SK-N-SH (cell line): ENCODE measurements around the gene ZNF513. TPM values are rescaled to one million over a fixed set of nuclear protein-coding genes. Genes with fewer than 3 reads are reported as not detected.

Experiments used
- CTCF ChIA-PET: fragments of 300-600, 350-600 bp; formaldehyde crosslinking; extraction: SDS; loops from one replicate; lab custom pipeline; 2021; lab: Yijun Ruan, JAX
- POLR2A ChIA-PET: fragments of 350-600 bp; sonication (Branson Sonifier 250); formaldehyde crosslinking; extraction: SDS; loops from one replicate; lab custom pipeline; 2020; ENCODE audit warnings: antibody characterized with exemption, inconsistent platforms; lab: Yijun Ruan, JAX
- DNase-seq: peaks from one replicate; pipeline ENCODE4 v3.0.0; 2012
- H2AFZ ChIP-seq: fragments of 200-600 bp; sonication (generic); 2 replicates; pipeline ENCODE4 v1.8.1; 2016; ENCODE audit warnings: antibody characterized with exemption, mild to moderate bottlenecking, low read depth
- H3F3A ChIP-seq: fragments of 200-600 bp; sonication (generic); replicated peaks from 2 replicates; pipeline ENCODE3; 2016; ENCODE audit warnings: antibody characterized with exemption, mild to moderate bottlenecking; ENCODE audit not compliant: insufficient read depth
- H3K27ac ChIP-seq, 2 experiments: fragments of 200-500 bp in 1 of 2; fragments of 200-600 bp in 1 of 2; sonication (Bioruptor generic) in 1 of 2; sonication (generic), shearing (Covaris generic) in 1 of 2; 2 replicates each; pipeline versions ENCODE4 v1.5.1 to v1.6.1; 2014 to 2016; ENCODE audit warnings: low read depth in 2 of 2, inconsistent platforms in 1 of 2, low read length in 1 of 2, mild to moderate bottlenecking in 1 of 2, mixed read lengths in 1 of 2
- H3K27me3 ChIP-seq: fragments of 200-600 bp; sonication (generic), shearing (Covaris generic); 2 replicates; pipeline ENCODE4 v1.6.1; 2016; ENCODE audit warnings: mixed run types; ENCODE audit not compliant: insufficient read depth
- H3K36me3 ChIP-seq, 2 experiments: fragments of 200-500 bp in 1 of 2; fragments of 200-600 bp in 1 of 2; sonication (Bioruptor generic) in 1 of 2; sonication (generic) in 1 of 2; replicated peaks in 1 of 2; 2 replicates each; pipeline versions ENCODE3 to v1.5.1; 2014 to 2016; ENCODE audit warnings: low read length in 1 of 2, mild to moderate bottlenecking in 1 of 2; ENCODE audit not compliant: insufficient read depth in 2 of 2, control insufficient read depth in 1 of 2
- H3K4me1 ChIP-seq, 2 experiments: fragments of 200-500 bp in 1 of 2; fragments of 200-600 bp in 1 of 2; sonication (Bioruptor generic) in 1 of 2; sonication (generic), shearing (Covaris generic) in 1 of 2; 2 replicates each; pipeline versions ENCODE4 v1.5.1 to v1.6.1; 2014 to 2016; ENCODE audit warnings: low read depth in 1 of 2, low read length in 1 of 2, mixed run types in 1 of 2; ENCODE audit not compliant: insufficient read depth in 2 of 2, control insufficient read depth in 1 of 2
- H3K4me2 ChIP-seq: fragments of 200-600 bp; sonication (generic), shearing (Covaris generic); 2 replicates; pipeline ENCODE4 v1.6.1; 2017; ENCODE audit warnings: mixed run types
- H3K4me3 ChIP-seq, 2 experiments: fragments of 200-500 bp in 1 of 2; fragments of 200-600 bp in 1 of 2; sonication (Bioruptor generic) in 1 of 2; sonication (generic), shearing (Covaris generic) in 1 of 2; 2 replicates each; pipeline versions ENCODE4 v1.5.1 to v1.8.1; 2014 to 2016; ENCODE audit warnings: low read depth in 2 of 2, inconsistent platforms in 1 of 2, low read length in 1 of 2, mild to moderate bottlenecking in 1 of 2, mixed read lengths in 1 of 2, moderate library complexity in 1 of 2
- H3K79me2 ChIP-seq: fragments of 200-600 bp; sonication (generic); 2 replicates; pipeline ENCODE4 v1.8.1; 2017; ENCODE audit warnings: mild to moderate bottlenecking; ENCODE audit not compliant: insufficient read depth
- H3K9ac ChIP-seq: fragments of 200-600 bp; sonication (generic); 2 replicates; pipeline ENCODE4 v1.6.1; 2017; ENCODE audit warnings: mixed run types
- H3K9me2 ChIP-seq: fragments of 200-600 bp; sonication (generic); 2 replicates; pipeline ENCODE4 v1.6.1; 2017; ENCODE audit warnings: mixed run types
- H3K9me3 ChIP-seq: fragments of 200-600 bp; sonication (generic); 2 replicates; pipeline ENCODE4 v1.6.1; 2017; ENCODE audit warnings: mixed run types, mild to moderate bottlenecking, moderate library complexity
- H4K20me1 ChIP-seq: fragments of 200-600 bp; sonication (generic); 2 replicates; pipeline ENCODE4 v1.6.1; 2017; ENCODE audit warnings: mild to moderate bottlenecking, mixed run types; ENCODE audit not compliant: insufficient read depth
- CTCF ChIP-seq: fragments of 200-600 bp; sonication (generic); IDR thresholded peaks from 2 replicates; pipeline ENCODE4 v1.6.1; 2017; ENCODE audit warnings: antibody characterized with exemption, mild to moderate bottlenecking, moderate library complexity
- ELF1 ChIP-seq: IDR thresholded peaks from 2 replicates; pipeline ENCODE4 v1.4.0; 2012
- EP300 ChIP-seq, 2 experiments: IDR thresholded peaks; 2 replicates each; pipeline versions ENCODE4 v1.4.0 to v1.6.1; 2012; ENCODE audit warnings: borderline replicate concordance in 1 of 2, low read depth in 1 of 2, low read length in 1 of 2
- FOXJ3 ChIP-seq: sonication (generic); formaldehyde crosslinking; IDR thresholded peaks from 2 replicates; pipeline ENCODE4 v1.5.1; 2020; ENCODE audit warnings: mild to moderate bottlenecking, missing genetic modification reagents
- GATA2 ChIP-seq: sonication (generic); formaldehyde crosslinking; IDR thresholded peaks from 2 replicates; pipeline ENCODE4 v1.5.0; 2020; ENCODE audit warnings: mild to moderate bottlenecking, missing genetic modification reagents
- MAX ChIP-seq: IDR thresholded peaks from 2 replicates; pipeline ENCODE4 v1.4.0; 2012; ENCODE audit warnings: low read depth
- NFIC ChIP-seq: IDR thresholded peaks from 2 replicates; pipeline ENCODE4 v1.4.0; 2012; ENCODE audit warnings: borderline replicate concordance
- NRF1 ChIP-seq: IDR thresholded peaks from 2 replicates; pipeline ENCODE4 v1.6.1; 2012; ENCODE audit warnings: low read depth, mild to moderate bottlenecking, low read length
- PBX3 ChIP-seq: IDR thresholded peaks from 2 replicates; pipeline ENCODE4; 2012
- RAD21 ChIP-seq: IDR thresholded peaks from 2 replicates; pipeline ENCODE4 v1.6.1; 2012; ENCODE audit warnings: mild to moderate bottlenecking, low read length
- RXRA ChIP-seq: IDR thresholded peaks from 2 replicates; pipeline ENCODE4 v1.4.0; 2012; ENCODE audit warnings: low read depth, mild to moderate bottlenecking, borderline replicate concordance
- SIN3A ChIP-seq: IDR thresholded peaks from 2 replicates; pipeline ENCODE4 v1.6.1; 2012; ENCODE audit warnings: low read depth, mild to moderate bottlenecking, low read length, moderate library complexity, borderline replicate concordance
- USF2 ChIP-seq: fragments of 150-350 bp; IDR thresholded peaks from 2 replicates; pipeline ENCODE4 v1.6.1; 2017; ENCODE audit warnings: antibody characterized with exemption, low read length, low read depth, borderline replicate concordance
- YY1 ChIP-seq: IDR thresholded peaks from 2 replicates; pipeline ENCODE4 v1.4.0; 2012; ENCODE audit warnings: low read depth, mild to moderate bottlenecking
- ZBTB33 ChIP-seq: IDR thresholded peaks from 2 replicates; pipeline ENCODE4 v1.4.0; 2012; ENCODE audit warnings: low read depth, borderline replicate concordance
- WGBS: methylation state at CpG from one replicate; pipeline ENCODE4 v1.1.6; 2017; ENCODE audit warnings: low lambda C conversion rate; 5-methylcytosine and 5-hydroxymethylcytosine counted together
- polyA plus RNA-seq, 3 experiments: library from polyadenylated mRNA; depleted of rRNA; stranded (reverse); fragments of >200 nt; gene quantifications; 2 replicates each; pipeline ENCODE4 v1.2.3, GENCODE V29; 2012

The ZNF513 gene
- polyA plus RNA-seq, 1 of the 3 experiments (the other 2 are of a cell fraction): 53.8 TPM

- peak overlapping the region; percentile 77 for H3K9ac ChIP-seq
- DNase-seq: no peak
- peaks cover 15 to 58% of the 10 kb centered on the region in 2 experiments; a peak in 3 of 4 replicates for H3K4me1 ChIP-seq
- H3K79me2 ChIP-seq: peaks cover 42% of the 10 kb centered on the region
- H2AFZ ChIP-seq: no peak overlapping the region
- peaks cover 35% of the 10 kb centered on the region for H3F3A ChIP-seq
- ChIA-PET CTCF (interaction anchor here (1.3 to 5.7 kb wide), 3 partner anchors 9 to 305 kb away, joined by 4 to 36 read pairs (median 28); partner anchors contain the start of genes EIF2B4, PPM1G and SNX17), POLR2A (interaction anchor here (1.3 to 4.4 kb wide), 6 partner anchors 8 to 250 kb away, joined by 3 to 34 read pairs (median 18); partner anchors contain the start of genes CCDC121, EIF2B4, GPN1 and GTF3C2)
- TF ChIP-seq GATA2 (CRISPR knock-in tag) (no peak), NRF1 (no peak), EP300 (IDR thresholded peaks at IDR 0.05; ENCODE audit: borderline replicate concordance in 1 of 2, low read depth in 1 of 2, low read length in 1 of 2) (no peak), YY1 (no peak), NFIC (no peak), PBX3 (no peak; the same call in 1 of the 2 replicates), MAX (no peak), ELF1 (no peak), RXRA (no peak), FOXJ3 (CRISPR knock-in tag) (no peak), ZBTB33 (no peak), SIN3A (no peak)
- no peaks in the 10 kb centered on the region for H3K9me2 ChIP-seq
- H3K27me3 ChIP-seq: no peaks in the 10 kb centered on the region
- H4K20me1 ChIP-seq: peaks cover 4% of the 10 kb centered on the region; the same call in 1 of the 2 replicates
- peak overlapping the region; percentile 89 for H3K4me2 ChIP-seq
- 87% methylated on average over 9 of the region's 9 CpGs for WGBS
- peak overlapping the region; percentile 68 to 95 for H3K27ac ChIP-seq
- peaks cover 49 to 79% of the 10 kb centered on the region in 2 experiments for H3K36me3 ChIP-seq
- no peaks in the 10 kb centered on the region for H3K9me3 ChIP-seq
- peak overlapping the region; percentile 80 to 86; a peak in 3 of 4 replicates for H3K4me3 ChIP-seq
These were observed 1.7 kb downstream of the ZNF513 start for GRCh38 chr2:27378809-27379290.

- Histone ChIP-seq H3K9me3 (no peaks in the 10 kb centered on the region), H3K36me3 (peaks cover 48 to 79% of the 10 kb centered on the region in 2 experiments), H3K79me2 (peaks cover 48% of the 10 kb centered on the region), H3K27ac (peak overlapping the region in 1 of 2 experiments; percentile 54; a peak in 1 of 4 replicates)
- peak; percentile 55 for DNase-seq
- TF ChIP-seq RAD21 (peak; percentile 37; the same call in 1 of the 2 replicates), PBX3 (peak; percentile 27), ELF1 (no peak), USF2 (no peak), CTCF (peak; percentile 49)
- TF ChIP-seq, all 33 proteins: peak for 3
- H3F3A ChIP-seq: peaks cover 32% of the 10 kb centered on the region
- H3K9ac ChIP-seq: no peak overlapping the region
- peaks cover 15 to 58% of the 10 kb centered on the region in 2 experiments; a peak in 3 of 4 replicates for H3K4me1 ChIP-seq
- ChIA-PET CTCF (interaction anchor here (5.7 kb wide), 1 partner anchor 30 kb away, joined by 28 read pairs; the partner anchor contains the start of gene PPM1G), POLR2A (interaction anchor here (2.0 to 4.4 kb wide), 3 partner anchors 7 to 56 kb away, joined by 5 to 34 read pairs (median 20); partner anchors contain the start of genes EIF2B4, GTF3C2, MPV17 and SNX17)
- peaks cover 4% of the 10 kb centered on the region; the same call in 1 of the 2 replicates for H4K20me1 ChIP-seq
- H3K27me3 ChIP-seq: no peaks in the 10 kb centered on the region
- H3K4me2 ChIP-seq: peak overlapping the region; percentile 89
- 84% methylated on average over 27 of the region's 29 CpGs for WGBS
- H3K4me3 ChIP-seq: peak overlapping the region in 1 of 2 experiments; percentile 86; a peak in 3 of 4 replicates
- no peaks in the 10 kb centered on the region for H3K9me2 ChIP-seq
- no peak overlapping the region for H2AFZ ChIP-seq
These were observed 2.3 kb downstream of the ZNF513 start for GRCh38 chr2:27378096-27378808.
